ENCODE measurements around the gene NSG1. TPM values are rescaled to one million over a fixed set of nuclear protein-coding genes. Genes with fewer than 3 reads are reported as not detected.

The NSG1 gene
- total RNA-seq, 1 experiment from 2014 or later, result not detected

- Histone ChIP-seq H3K9me3 (ENCODE audit: insufficient read depth, low read depth) (no peaks in the 10 kb centered on the region), H3K27ac (no peak overlapping the region), H3K79me2 (ENCODE audit: low read depth) (no peaks in the 10 kb centered on the region), H2AFZ (no peak overlapping the region), H3K4me1 (replicated peaks; ENCODE audit: insufficient read depth) (no peaks in the 10 kb centered on the region), H3K36me3 (ENCODE audit: low read depth) (no peaks in the 10 kb centered on the region), H3K4me2 (no peak overlapping the region), H3F3A (ENCODE audit: insufficient read depth, low read depth) (no peaks in the 10 kb centered on the region), H3K9me2 (ENCODE audit: insufficient read depth) (no peaks in the 10 kb centered on the region), H4K20me1 (ENCODE audit: insufficient read depth) (no peaks in the 10 kb centered on the region), H3K4me3 (no peak overlapping the region), H3K27me3 (ENCODE audit: insufficient read depth, low read depth) (peaks cover 47% of the 10 kb centered on the region)
- intact Hi-C loops (cut with micrococcal nuclease; ENCODE audit: unreplicated experiment), result no loop called here
- BruUV-seq (replicated peaks), result no TSS peak
- POLR2A ChIA-PET (ENCODE audit: unreplicated experiment), result no interaction called here
- CTCF ChIA-PET, result no interaction called here
- DNase-seq, result no peak
- TF ChIP-seq EZH2 (IDR thresholded peaks at IDR 0.05; ENCODE audit: low read depth), result no peak
- no peak for TF ChIP-seq CTCF (conservative IDR thresholded peaks at IDR 0.05)
Measured at GRCh38 chr4:4341861-4342650, 44.8 kb upstream of the NSG1 start.

DNA sequence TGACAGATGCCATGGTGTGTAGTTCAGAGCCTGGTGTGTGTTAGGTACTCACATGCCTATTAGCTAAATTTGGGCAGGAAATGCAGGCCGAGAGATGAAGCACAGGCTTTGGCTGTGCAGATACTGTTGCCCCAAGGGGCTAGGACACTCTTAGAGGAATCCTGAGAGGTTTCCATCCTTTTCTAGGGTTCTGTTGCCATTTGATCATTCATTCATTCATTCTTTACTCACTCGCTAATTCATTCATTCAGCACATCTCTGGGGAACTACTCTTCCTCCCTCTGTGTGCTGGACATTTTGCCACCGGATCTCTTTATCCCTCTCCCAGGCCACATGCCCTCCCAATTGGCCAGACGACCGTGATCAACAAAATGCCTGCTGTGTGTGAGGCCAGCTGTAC, 43.9 kb upstream of the NSG1 start:
- BruUV-seq (replicated peaks), result no TSS peak
- POLR2A ChIA-PET (ENCODE audit: unreplicated experiment), result no interaction called here
- CTCF ChIA-PET, result no interaction called here

DNA sequence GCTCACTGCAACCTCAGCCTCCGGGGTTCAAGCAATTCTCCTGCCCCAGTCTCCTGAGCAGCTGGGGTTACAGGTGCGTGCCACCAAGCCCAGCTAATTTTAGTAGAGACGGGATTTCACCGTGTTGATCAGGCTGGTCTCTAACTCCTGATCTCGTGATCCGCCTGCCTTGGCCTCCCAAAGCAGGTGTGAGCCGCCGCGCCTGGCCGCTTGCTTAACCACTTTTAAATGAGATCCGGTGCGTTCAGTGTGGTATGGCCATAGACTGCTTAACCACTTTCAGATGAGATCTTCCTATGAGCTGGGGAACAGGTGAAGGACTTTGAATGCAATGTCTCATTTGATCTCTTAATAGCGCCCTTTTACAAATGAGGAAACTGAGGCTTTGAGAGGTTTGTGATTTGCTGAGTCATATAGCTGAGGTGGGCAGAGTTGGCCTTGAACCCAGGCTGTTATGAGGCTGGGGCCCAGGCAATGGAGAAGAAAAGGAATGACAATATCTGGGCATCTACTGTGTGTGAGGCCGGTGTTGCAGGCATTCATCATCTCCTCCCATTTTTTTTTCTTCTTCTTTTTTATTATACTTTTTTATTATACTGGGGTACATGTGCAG, 41.9 kb upstream of the NSG1 start:
- Histone ChIP-seq H3K36me3 (ENCODE audit: low read depth) (no peaks in the 10 kb centered on the region), H2AFZ (no peak overlapping the region), H3K27ac (no peak overlapping the region), H3K9me3 (ENCODE audit: insufficient read depth, low read depth) (no peaks in the 10 kb centered on the region), H3K9me2 (ENCODE audit: insufficient read depth) (no peaks in the 10 kb centered on the region), H4K20me1 (ENCODE audit: insufficient read depth) (no peaks in the 10 kb centered on the region), H3K4me3 (no peak overlapping the region), H3K4me1 (replicated peaks; ENCODE audit: insufficient read depth) (no peaks in the 10 kb centered on the region), H3K4me2 (no peak overlapping the region), H3F3A (ENCODE audit: insufficient read depth, low read depth) (no peaks in the 10 kb centered on the region), H3K79me2 (ENCODE audit: low read depth) (no peaks in the 10 kb centered on the region), H3K27me3 (ENCODE audit: insufficient read depth, low read depth) (peaks cover 45% of the 10 kb centered on the region)
- ChIA-PET POLR2A (ENCODE audit: unreplicated experiment) (no interaction called here), CTCF (no interaction called here)
- BruUV-seq (replicated peaks), result no TSS peak
- intact Hi-C loops (cut with micrococcal nuclease; ENCODE audit: unreplicated experiment), result no loop called here
- no peak for DNase-seq
- no peak for TF ChIP-seq EZH2 (IDR thresholded peaks at IDR 0.05; ENCODE audit: low read depth)
- no peak for TF ChIP-seq CTCF (conservative IDR thresholded peaks at IDR 0.05)

More for the DNA sequence above, 43.9 kb upstream of the NSG1 start:
- Histone ChIP-seq H4K20me1 (ENCODE audit: insufficient read depth) (no peaks in the 10 kb centered on the region), H3K79me2 (ENCODE audit: low read depth) (no peaks in the 10 kb centered on the region), H3K4me1 (replicated peaks; ENCODE audit: insufficient read depth) (no peaks in the 10 kb centered on the region), H3K36me3 (ENCODE audit: low read depth) (no peaks in the 10 kb centered on the region), H2AFZ (no peak overlapping the region), H3K4me3 (no peak overlapping the region), H3K4me2 (no peak overlapping the region), H3F3A (ENCODE audit: insufficient read depth, low read depth) (no peaks in the 10 kb centered on the region), H3K27ac (no peak overlapping the region), H3K9me2 (ENCODE audit: insufficient read depth) (no peaks in the 10 kb centered on the region), H3K27me3 (ENCODE audit: insufficient read depth, low read depth) (peaks cover 38% of the 10 kb centered on the region), H3K9me3 (ENCODE audit: insufficient read depth, low read depth) (no peaks in the 10 kb centered on the region)
- intact Hi-C loops (cut with micrococcal nuclease; ENCODE audit: unreplicated experiment), result no loop called here
- TF ChIP-seq CTCF (conservative IDR thresholded peaks at IDR 0.05), result no peak
- TF ChIP-seq EZH2 (IDR thresholded peaks at IDR 0.05; ENCODE audit: low read depth), result no peak
- DNase-seq, result no peak
